HG03196 (cell line): ENCODE data around the gene DUSP22.

Source experiments
- ATAC-seq: cut with Tn5 transposase; IDR thresholded peaks from one replicate; pipeline ENCODE4 v1.9.1; 2021; ENCODE audit not compliant: unreplicated experiment

The DUSP22 gene

GRCh38 chr6:349491-349921, 57.2 kb downstream of the DUSP22 start:
- ATAC-seq: no peak

- ATAC-seq: no peak
Observed at GRCh38 chr6:350371-350770, 58.1 kb downstream of the DUSP22 start.

GRCh38 chr6:351011-351866, 59.0 kb downstream of the DUSP22 start:
- no peak for ATAC-seq

- ATAC-seq: no peak
Observed at GRCh38 chr6:351867-352289, 59.6 kb downstream of the DUSP22 start.

GRCh38 chr6:352474-352873, 60.2 kb downstream of the DUSP22 start:
- no peak for ATAC-seq

- no peak for ATAC-seq
Observed at GRCh38 chr6:352896-353470, 60.7 kb downstream of the DUSP22 start.

- no peak for ATAC-seq
Observed at GRCh38 chr6:353642-354614, 61.6 kb downstream of the DUSP22 start.

GRCh38 chr6:354631-355280, 62.5 kb downstream of the DUSP22 start:
- no peak for ATAC-seq

- ATAC-seq: no peak
Observed at GRCh38 chr6:355373-356208, 63.3 kb downstream of the DUSP22 start.

- peak; percentile 38 for ATAC-seq
Observed at GRCh38 chr6:356828-357251, 64.6 kb downstream of the DUSP22 start.

- peak; percentile 3 for ATAC-seq
Observed at GRCh38 chr6:357261-357790, 65.0 kb downstream of the DUSP22 start.

GRCh38 chr6:357791-358341, 65.6 kb downstream of the DUSP22 start:
- no peak for ATAC-seq

- no peak for ATAC-seq
Observed at GRCh38 chr6:358432-358831, 66.1 kb downstream of the DUSP22 start.

GRCh38 chr6:358847-359246, 66.6 kb downstream of the DUSP22 start:
- ATAC-seq: no peak

- no peak for ATAC-seq
Observed at GRCh38 chr6:359261-360035, 67.2 kb downstream of the DUSP22 start.

GRCh38 chr6:360349-360748, 68.1 kb downstream of the DUSP22 start:
- ATAC-seq: no peak

- ATAC-seq: no peak
Observed at GRCh38 chr6:360764-361373, 68.6 kb downstream of the DUSP22 start.
